Measurements from ENCODE around the gene EFCAB8.

DNA sequence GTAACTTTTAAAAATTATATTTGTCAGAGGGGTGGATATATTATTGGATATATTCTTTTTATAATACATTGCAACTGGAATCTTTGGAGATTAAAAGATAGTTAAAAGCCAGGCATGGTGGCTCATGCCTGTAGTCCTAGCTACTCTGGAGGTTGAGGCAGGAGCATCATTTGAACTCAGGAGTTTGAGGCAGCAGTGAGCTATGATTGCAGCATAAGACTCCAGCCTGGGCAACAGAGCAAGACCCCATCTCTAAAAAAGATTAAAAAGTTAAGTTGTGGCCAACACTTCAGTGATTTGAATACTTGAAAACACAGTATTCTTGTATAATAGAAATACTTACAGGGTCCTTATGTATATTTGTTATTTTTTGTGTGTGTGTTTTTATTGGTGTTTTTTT lies 23.8 kb upstream of the EFCAB8 start:
- TF ChIP-seq, protein P1, sequence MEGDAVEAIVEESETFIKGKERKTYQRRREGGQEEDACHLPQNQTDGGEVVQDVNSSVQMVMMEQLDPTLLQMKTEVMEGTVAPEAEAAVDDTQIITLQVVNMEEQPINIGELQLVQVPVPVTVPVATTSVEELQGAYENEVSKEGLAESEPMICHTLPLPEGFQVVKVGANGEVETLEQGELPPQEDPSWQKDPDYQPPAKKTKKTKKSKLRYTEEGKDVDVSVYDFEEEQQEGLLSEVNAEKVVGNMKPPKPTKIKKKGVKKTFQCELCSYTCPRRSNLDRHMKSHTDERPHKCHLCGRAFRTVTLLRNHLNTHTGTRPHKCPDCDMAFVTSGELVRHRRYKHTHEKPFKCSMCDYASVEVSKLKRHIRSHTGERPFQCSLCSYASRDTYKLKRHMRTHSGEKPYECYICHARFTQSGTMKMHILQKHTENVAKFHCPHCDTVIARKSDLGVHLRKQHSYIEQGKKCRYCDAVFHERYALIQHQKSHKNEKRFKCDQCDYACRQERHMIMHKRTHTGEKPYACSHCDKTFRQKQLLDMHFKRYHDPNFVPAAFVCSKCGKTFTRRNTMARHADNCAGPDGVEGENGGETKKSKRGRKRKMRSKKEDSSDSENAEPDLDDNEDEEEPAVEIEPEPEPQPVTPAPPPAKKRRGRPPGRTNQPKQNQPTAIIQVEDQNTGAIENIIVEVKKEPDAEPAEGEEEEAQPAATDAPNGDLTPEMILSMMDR (IDR thresholded peaks at IDR 0.05) = no peak
- no peak for TF ChIP-seq POLR2A (IDR thresholded peaks at IDR 0.05)

Data from heart left ventricle (tissue), 13 donors.